Occipital lobe (tissue), 2 donors: Measurements from ENCODE around the gene TTC13. TPM values are rescaled to one million over a fixed set of nuclear protein-coding genes. Genes with fewer than 3 reads are reported as not detected.

Experiments
- DNase-seq: peaks from one replicate; lab custom pipeline; 2025; lab: John Stamatoyannopoulos, UW
- total RNA-seq: library from RNA; depleted of rRNA; stranded (reverse); fragments of >200 nt; gene quantifications from one replicate; pipeline ENCODE4 v1.2.3, GENCODE V29; 2014

TTC13 gene
- total RNA-seq, 1 donor from 2014 or later = 56.1 TPM

GRCh38 chr1:230909974-230910754 is 68.5 kb downstream of the TTC13 start:
- peak; percentile 45 for DNase-seq

- DNase-seq = no peak
These were observed 71.0 kb downstream of the TTC13 start for GRCh38 chr1:230907472-230908205.

GRCh38 chr1:230906226-230906625 is 72.4 kb downstream of the TTC13 start:
- DNase-seq = no peak

- DNase-seq = peak; percentile 3
These were observed 72.9 kb downstream of the TTC13 start for GRCh38 chr1:230905733-230906132.

GRCh38 chr1:230902349-230902923 is 76.2 kb downstream of the TTC13 start:
- no peak for DNase-seq

- DNase-seq = no peak
These were observed 77.0 kb downstream of the TTC13 start for GRCh38 chr1:230901671-230902070.

- DNase-seq = no peak
These were observed 77.7 kb downstream of the TTC13 start for GRCh38 chr1:230900984-230901383.

- no peak for DNase-seq
These were observed 78.8 kb downstream of the TTC13 start for GRCh38 chr1:230899841-230900251.

GRCh38 chr1:230898748-230899147 is 79.9 kb downstream of the TTC13 start:
- no peak for DNase-seq

GRCh38 chr1:230898144-230898543 is 80.5 kb downstream of the TTC13 start:
- no peak for DNase-seq

GRCh38 chr1:230896779-230897178 is 81.9 kb downstream of the TTC13 start:
- no peak for DNase-seq

GRCh38 chr1:230895452-230895851 is 83.2 kb downstream of the TTC13 start:
- no peak for DNase-seq

GRCh38 chr1:230894664-230895063 is 84.0 kb downstream of the TTC13 start:
- no peak for DNase-seq

GRCh38 chr1:230894032-230894431 is 84.6 kb downstream of the TTC13 start:
- DNase-seq = no peak

- no peak for DNase-seq
These were observed 86.6 kb downstream of the TTC13 start for GRCh38 chr1:230892018-230892491.

- no peak for DNase-seq
These were observed 87.2 kb downstream of the TTC13 start for GRCh38 chr1:230891413-230891812.

GRCh38 chr1:230884646-230885045 is 94.0 kb downstream of the TTC13 start:
- no peak for DNase-seq

GRCh38 chr1:230883967-230884366 is 94.7 kb downstream of the TTC13 start:
- peak; percentile 25 for DNase-seq

GRCh38 chr1:230879778-230880177 is 98.9 kb downstream of the TTC13 start:
- no peak for DNase-seq

- no peak for DNase-seq
These were observed 100.1 kb downstream of the TTC13 start for GRCh38 chr1:230878591-230878990.

- no peak for DNase-seq
These were observed 100.6 kb downstream of the TTC13 start for GRCh38 chr1:230877924-230878590.
